ENCODE data around the gene AIRE. TPM values are rescaled to one million over a fixed set of nuclear protein-coding genes. Genes with fewer than 3 reads are reported as not detected.

Gene AIRE
- polyA plus RNA-seq, 1 experiment, result not detected

DNA sequence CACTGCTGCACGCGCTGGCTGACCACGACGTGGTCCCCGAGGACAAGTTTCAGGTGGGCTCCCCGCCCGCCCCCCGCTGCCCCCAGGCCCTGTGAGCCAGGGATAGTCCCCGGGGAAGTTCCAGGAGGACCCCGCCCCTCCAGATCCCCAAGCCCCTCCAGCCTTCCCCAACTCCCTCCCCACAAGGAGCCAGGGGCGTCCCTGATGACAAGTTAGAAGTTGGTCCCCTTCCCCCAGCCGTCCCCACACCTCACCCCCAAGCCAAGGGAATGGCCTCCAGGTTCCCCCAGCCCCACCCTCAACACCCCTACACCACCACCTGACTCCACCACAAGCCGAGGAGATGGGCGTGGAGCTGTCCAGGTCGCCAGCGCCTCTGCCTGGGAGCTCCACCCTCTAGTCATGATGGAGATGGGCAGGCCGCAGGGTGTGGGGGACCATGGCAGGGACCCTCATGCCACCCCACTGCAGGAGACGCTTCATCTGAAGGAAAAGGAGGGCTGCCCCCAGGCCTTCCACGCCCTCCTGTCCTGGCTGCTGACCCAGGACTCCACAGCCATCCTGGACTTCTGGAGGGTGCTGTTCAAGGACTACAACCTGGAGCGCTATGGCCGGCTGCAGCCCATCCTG, 525 bp downstream of the AIRE start:
- Histone ChIP-seq H3K27me3 (ENCODE audit: control insufficient read depth, insufficient read depth, low read length) (peaks cover 32% of the 10 kb centered on the region), H3K4me3 (ENCODE audit: low read depth, low read length) (no peak overlapping the region), H3K9me3 (ENCODE audit: control insufficient read depth, insufficient read depth, low read length) (no peaks in the 10 kb centered on the region; the same call in 1 of the 2 replicates), H3K27ac (ENCODE audit: low read depth, low read length) (no peak overlapping the region)
- TF ChIP-seq, protein P1, sequence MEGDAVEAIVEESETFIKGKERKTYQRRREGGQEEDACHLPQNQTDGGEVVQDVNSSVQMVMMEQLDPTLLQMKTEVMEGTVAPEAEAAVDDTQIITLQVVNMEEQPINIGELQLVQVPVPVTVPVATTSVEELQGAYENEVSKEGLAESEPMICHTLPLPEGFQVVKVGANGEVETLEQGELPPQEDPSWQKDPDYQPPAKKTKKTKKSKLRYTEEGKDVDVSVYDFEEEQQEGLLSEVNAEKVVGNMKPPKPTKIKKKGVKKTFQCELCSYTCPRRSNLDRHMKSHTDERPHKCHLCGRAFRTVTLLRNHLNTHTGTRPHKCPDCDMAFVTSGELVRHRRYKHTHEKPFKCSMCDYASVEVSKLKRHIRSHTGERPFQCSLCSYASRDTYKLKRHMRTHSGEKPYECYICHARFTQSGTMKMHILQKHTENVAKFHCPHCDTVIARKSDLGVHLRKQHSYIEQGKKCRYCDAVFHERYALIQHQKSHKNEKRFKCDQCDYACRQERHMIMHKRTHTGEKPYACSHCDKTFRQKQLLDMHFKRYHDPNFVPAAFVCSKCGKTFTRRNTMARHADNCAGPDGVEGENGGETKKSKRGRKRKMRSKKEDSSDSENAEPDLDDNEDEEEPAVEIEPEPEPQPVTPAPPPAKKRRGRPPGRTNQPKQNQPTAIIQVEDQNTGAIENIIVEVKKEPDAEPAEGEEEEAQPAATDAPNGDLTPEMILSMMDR (IDR thresholded peaks at IDR 0.05; ENCODE audit: low read depth, low read length), result no peak
- no peak for DNase-seq (ENCODE audit: low read depth, low spot score)
- CTCF ChIA-PET, result no interaction called here
- POLR2A ChIA-PET, result no interaction called here

DNA sequence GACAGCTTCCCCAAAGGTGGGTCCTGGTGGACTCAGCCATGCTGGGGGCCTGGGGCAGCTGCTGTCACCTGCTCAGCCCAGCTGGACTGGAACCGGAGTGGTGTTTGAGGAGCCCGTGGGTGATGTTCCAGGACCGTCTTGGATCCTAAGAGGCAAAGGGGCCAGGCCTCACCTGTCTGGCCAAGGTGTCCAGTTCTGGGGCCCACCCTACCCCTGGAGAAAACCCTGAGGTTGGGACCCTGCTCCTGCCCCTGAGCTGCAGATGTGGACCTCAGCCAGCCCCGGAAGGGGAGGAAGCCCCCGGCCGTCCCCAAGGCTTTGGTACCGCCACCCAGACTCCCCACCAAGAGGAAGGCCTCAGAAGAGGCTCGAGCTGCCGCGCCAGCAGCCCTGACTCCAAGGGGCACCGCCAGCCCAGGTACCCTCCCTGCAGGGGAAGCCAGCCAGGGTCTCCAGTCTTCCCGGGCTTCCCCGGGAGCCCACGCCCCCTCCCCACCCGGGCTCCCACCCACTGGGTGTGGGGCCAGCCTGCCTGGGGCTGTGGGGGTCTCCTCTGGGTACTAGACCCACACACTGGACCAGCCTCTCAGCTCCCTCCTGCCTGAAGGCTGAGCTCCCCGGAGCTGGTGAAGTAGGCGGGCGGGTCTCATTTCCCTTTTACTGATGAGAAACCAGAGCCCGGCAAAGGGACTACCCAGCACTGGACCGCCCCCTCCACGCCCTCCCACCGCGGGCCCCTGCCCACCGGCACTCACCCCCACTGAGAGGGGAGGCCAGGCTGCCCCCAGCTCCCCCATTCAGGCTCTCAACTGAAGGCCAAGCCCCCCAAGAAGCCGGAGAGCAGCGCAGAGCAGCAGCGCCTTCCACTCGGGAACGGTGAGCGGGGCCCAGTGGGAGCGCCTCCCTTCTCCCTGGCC, 1.3 kb downstream of the AIRE start:
- DNase-seq (ENCODE audit: low read depth, low spot score), result no peak
- H3K4me3 ChIP-seq (ENCODE audit: low read depth, low read length), result no peak overlapping the region
- POLR2A ChIA-PET, result interaction anchor here (0.6 kb wide), 1 partner anchor 12 kb away, joined by 4 read pairs; no protein-coding TSS in a partner anchor
- no peaks in the 10 kb centered on the region; the same call in 1 of the 2 replicates for H3K9me3 ChIP-seq (ENCODE audit: control insufficient read depth, insufficient read depth, low read length)
- CTCF ChIA-PET, result no interaction called here
- peaks cover 32% of the 10 kb centered on the region for H3K27me3 ChIP-seq (ENCODE audit: control insufficient read depth, insufficient read depth, low read length)
- H3K27ac ChIP-seq (ENCODE audit: low read depth, low read length), result no peak overlapping the region
- TF ChIP-seq, protein P1 (IDR thresholded peaks at IDR 0.05; ENCODE audit: low read depth, low read length), result no peak

DNA sequence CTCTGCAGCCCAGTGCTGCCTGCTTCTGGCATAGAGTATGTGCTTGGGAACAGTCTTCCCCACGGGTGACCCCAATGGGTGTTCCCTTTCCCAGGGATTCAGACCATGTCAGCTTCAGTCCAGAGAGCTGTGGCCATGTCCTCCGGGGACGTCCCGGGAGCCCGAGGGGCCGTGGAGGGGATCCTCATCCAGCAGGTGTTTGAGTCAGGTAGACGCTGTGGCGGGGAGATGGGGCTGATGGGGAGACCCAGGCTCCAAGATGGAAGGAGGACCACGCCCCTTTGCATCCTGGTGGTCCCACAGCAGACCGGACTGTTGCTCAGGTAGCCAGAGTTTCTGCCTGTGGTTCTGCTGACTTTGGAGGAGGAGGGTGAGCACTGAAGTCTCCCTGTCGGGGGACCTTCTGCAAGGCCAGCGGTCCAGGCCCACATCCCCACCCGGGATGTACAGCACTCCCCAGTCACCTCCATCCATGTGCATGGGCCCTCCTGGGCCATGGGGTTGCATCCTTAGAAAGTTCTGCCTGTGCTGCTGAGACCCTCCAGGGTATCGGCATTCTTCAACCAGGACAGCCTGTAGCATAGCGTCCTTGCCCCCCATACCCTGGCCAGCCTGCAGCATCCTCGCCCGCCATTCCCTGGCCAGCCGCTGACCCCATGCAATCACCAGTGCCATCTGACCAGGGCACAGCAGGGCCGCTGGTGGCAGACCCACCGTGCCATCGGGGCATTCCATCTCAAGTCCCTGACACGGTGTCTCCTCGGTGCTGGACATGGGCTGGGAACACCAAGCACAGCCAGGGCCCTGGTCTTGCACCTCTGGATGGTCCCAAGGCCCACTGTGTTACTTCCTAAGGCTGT, 2.8 kb downstream of the AIRE start:
- TF ChIP-seq, protein P1 (IDR thresholded peaks at IDR 0.05; ENCODE audit: low read depth, low read length), result no peak
- H3K27ac ChIP-seq (ENCODE audit: low read depth, low read length), result no peak overlapping the region
- ChIA-PET POLR2A (no interaction called here), CTCF (no interaction called here)
- no peaks in the 10 kb centered on the region; the same call in 1 of the 2 replicates for H3K9me3 ChIP-seq (ENCODE audit: control insufficient read depth, insufficient read depth, low read length)
- peaks cover 32% of the 10 kb centered on the region for H3K27me3 ChIP-seq (ENCODE audit: control insufficient read depth, insufficient read depth, low read length)
- H3K4me3 ChIP-seq (ENCODE audit: low read depth, low read length), result no peak overlapping the region
- no peak for DNase-seq (ENCODE audit: low read depth, low spot score)

- ChIA-PET CTCF (no interaction called here), POLR2A (no interaction called here)
- Histone ChIP-seq H3K27ac (ENCODE audit: low read depth, low read length) (no peak overlapping the region), H3K9me3 (ENCODE audit: control insufficient read depth, insufficient read depth, low read length) (no peaks in the 10 kb centered on the region; the same call in 1 of the 2 replicates), H3K4me3 (ENCODE audit: low read depth, low read length) (no peak overlapping the region), H3K27me3 (ENCODE audit: control insufficient read depth, insufficient read depth, low read length) (peaks cover 29% of the 10 kb centered on the region)
- DNase-seq (ENCODE audit: low read depth, low spot score), result no peak
- TF ChIP-seq, protein P1 (IDR thresholded peaks at IDR 0.05; ENCODE audit: low read depth, low read length), result no peak
These were observed 3.8 kb downstream of the AIRE start for GRCh38 chr21:44289381-44290010.
